SK-N-SH treated with all-trans-retinoic acid at 6 μM for 48 hours (cell line): ENCODE measurements around the gene CTR9.
A peak's percentile ranks its signal among the peaks of the same experiment; 100 is the strongest.

Experiments
- ATAC-seq: fragments of 200-7000 bp; cut with Tn5 transposase; 3 replicates; pipeline ENCODE4 v1.9.1; 2020; ENCODE audit warnings: mild to moderate bottlenecking, moderate library complexity
- ARNTL ChIP-seq: fragments of 450-650 bp; formaldehyde crosslinking; IDR thresholded peaks from 2 replicates; pipeline ENCODE4 v1.5.0; 2020; ENCODE audit warnings: low read depth, mild to moderate bottlenecking, moderate library complexity, borderline replicate concordance
- BACH2 ChIP-seq: fragments of 250-450 bp; sonication (Bioruptor Pico); IDR thresholded peaks from 2 replicates; pipeline ENCODE4 v1.9.0; 2021; ENCODE audit warnings: mild to moderate bottlenecking, borderline replicate concordance
- CSDC2 ChIP-seq: fragments of 250-450 bp; sonication (Bioruptor Pico); IDR thresholded peaks from 2 replicates; pipeline ENCODE4 v1.5.0; 2020; ENCODE audit warnings: mild to moderate bottlenecking, moderate library complexity
- CSRNP3 ChIP-seq: fragments of 250-450 bp; sonication (Bioruptor Pico); IDR thresholded peaks from 2 replicates; pipeline ENCODE4 v1.5.1; 2021; ENCODE audit warnings: mild to moderate bottlenecking, moderate library complexity
- ESRRG ChIP-seq: fragments of 250-450 bp; sonication (Bioruptor Pico); IDR thresholded peaks from 2 replicates; pipeline ENCODE4 v1.6.1; 2021; ENCODE audit warnings: mild to moderate bottlenecking
- GLIS3 ChIP-seq: fragments of 250-450 bp; sonication (Bioruptor Pico); IDR thresholded peaks from 2 replicates; pipeline ENCODE4 v1.5.0; 2020; ENCODE audit warnings: mild to moderate bottlenecking, moderate library complexity
- ISL1 ChIP-seq: fragments of 250-450 bp; sonication (Bioruptor Pico); IDR thresholded peaks from 2 replicates; pipeline ENCODE4 v2.1.2; 2022; ENCODE audit warnings: mild to moderate bottlenecking, moderate library complexity
- OSR1 ChIP-seq: fragments of 250-450 bp; sonication (Bioruptor Pico); IDR thresholded peaks from 2 replicates; pipeline ENCODE4 v1.8.0; 2022; ENCODE audit warnings: moderate library complexity, mild to moderate bottlenecking, inconsistent platforms
- PPARA ChIP-seq: fragments of 250-450 bp; sonication (Bioruptor Pico); IDR thresholded peaks from 2 replicates; pipeline ENCODE4 v1.5.0; 2020; ENCODE audit warnings: mild to moderate bottlenecking, borderline replicate concordance
- RARB ChIP-seq: fragments of 250-450 bp; sonication (Bioruptor Pico); IDR thresholded peaks from 2 replicates; pipeline ENCODE4 v1.8.0; 2021; ENCODE audit warnings: mild to moderate bottlenecking, moderate library complexity
- SNAI2 ChIP-seq: fragments of 250-450 bp; sonication (Bioruptor Pico); IDR thresholded peaks from 2 replicates; pipeline ENCODE4 v1.5.0; 2020; ENCODE audit warnings: mild to moderate bottlenecking, moderate library complexity
- TCF4 ChIP-seq: fragments of 250-450 bp; sonication (Bioruptor Pico); IDR thresholded peaks from 2 replicates; pipeline ENCODE4 v1.8.0; 2021; ENCODE audit warnings: mild to moderate bottlenecking, moderate library complexity, borderline replicate concordance
- TOX ChIP-seq: fragments of 250-450 bp; sonication (Bioruptor Pico); IDR thresholded peaks from 2 replicates; pipeline ENCODE4 v1.8.0; 2021; ENCODE audit warnings: mild to moderate bottlenecking, moderate library complexity, borderline replicate concordance
- ZC3H10 ChIP-seq: fragments of 250-450 bp; sonication (Bioruptor Pico); IDR thresholded peaks from 2 replicates; pipeline ENCODE4 v1.5.1; 2021; ENCODE audit warnings: mild to moderate bottlenecking, moderate library complexity
- ZFP3 ChIP-seq: fragments of 250-450 bp; sonication (Bioruptor Pico); IDR thresholded peaks from 2 replicates; pipeline ENCODE4 v1.5.0; 2020; ENCODE audit warnings: mild to moderate bottlenecking, moderate library complexity
- ZFP30 ChIP-seq: fragments of 450-650 bp; formaldehyde crosslinking; IDR thresholded peaks from 2 replicates; pipeline ENCODE4 v1.5.0; 2022; ENCODE audit warnings: mild to moderate bottlenecking, moderate library complexity
- ZNF565 ChIP-seq: fragments of 450-650 bp; formaldehyde crosslinking; conservative IDR thresholded peaks from 2 replicates; pipeline ENCODE4 v1.5.0; 2020; ENCODE audit warnings: low read depth, mild to moderate bottlenecking, moderate library complexity
- ZNF70 ChIP-seq: fragments of 450-650 bp; formaldehyde crosslinking; IDR thresholded peaks from 2 replicates; pipeline ENCODE4 v1.5.0; 2020; ENCODE audit warnings: mild to moderate bottlenecking, moderate library complexity
- ZNF8 ChIP-seq: fragments of 450-650 bp; formaldehyde crosslinking; IDR thresholded peaks from 2 replicates; pipeline ENCODE4 v1.5.0; 2020; ENCODE audit warnings: mild to moderate bottlenecking, moderate library complexity
- TF ChIP-seq, protein P1 (sequence below): fragments of 250-450 bp; sonication (Bioruptor Pico); IDR thresholded peaks from 2 replicates; pipeline ENCODE4 v1.8.0; 2021; ENCODE audit warnings: low read depth, mild to moderate bottlenecking, moderate library complexity, borderline replicate concordance

Gene CTR9

DNA sequence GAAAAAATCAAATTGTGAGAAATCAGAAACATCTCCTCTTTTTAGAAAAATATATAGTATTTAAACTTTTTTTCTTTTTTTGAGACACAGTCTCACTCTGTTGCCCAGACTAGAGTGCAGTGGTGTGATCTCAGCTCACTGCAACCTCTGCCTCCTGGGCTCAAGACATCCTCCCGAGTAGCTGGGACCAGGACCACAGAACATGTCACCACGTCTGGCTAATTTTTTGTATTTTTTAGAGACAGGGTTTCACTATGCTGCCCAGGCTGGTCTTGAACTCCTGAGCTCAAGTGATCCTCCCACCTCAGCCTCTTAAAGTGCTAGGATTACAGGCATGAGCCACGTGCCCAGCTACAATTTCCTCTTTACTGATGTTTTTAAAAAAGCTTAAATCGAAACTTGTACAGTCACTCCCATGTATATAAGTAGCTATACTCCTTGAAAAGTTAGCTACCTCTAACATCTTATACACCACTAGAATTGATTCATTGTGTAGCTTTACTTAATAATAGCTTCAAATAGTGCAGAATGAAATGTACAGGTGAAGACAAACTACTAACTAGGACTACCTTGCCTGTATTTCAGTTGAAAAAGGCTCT is 47.4 kb downstream of the CTR9 start:
- TF ChIP-seq BACH2 (CRISPR knock-in tag) = no peak
- TF ChIP-seq RARB (CRISPR knock-in tag) = no peak
- 0 out of 2 replicates have a peak, but pooled peaks have one; percentile 61 for TF ChIP-seq CSRNP3
- TF ChIP-seq TOX (CRISPR knock-in tag) = peak; percentile 29; the same call in 1 of the 2 replicates

DNA sequence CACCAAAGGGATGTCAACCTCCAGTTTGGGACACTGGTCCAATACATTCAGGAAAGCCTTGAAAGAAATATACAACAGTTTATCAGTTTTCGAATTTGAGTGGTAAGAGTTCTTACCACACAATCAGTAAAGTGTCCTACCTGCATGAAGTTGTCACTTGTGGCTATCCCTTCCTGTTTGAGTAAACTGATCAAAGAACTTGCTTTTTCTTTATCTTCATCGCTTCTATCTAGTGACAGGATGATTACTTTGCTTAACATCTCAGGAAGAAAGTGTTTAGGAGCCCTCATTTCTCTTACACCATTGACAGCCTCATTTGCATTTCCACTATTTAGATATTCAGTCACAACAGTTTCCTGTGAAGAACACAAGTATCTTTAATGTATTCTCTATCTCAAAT is 49.2 kb downstream of the CTR9 start:
- ATAC-seq = no peak
- TF ChIP-seq ZNF8 (no peak), ZNF565 (no peak), ARNTL (no peak), TOX (CRISPR knock-in tag) (no peak), SNAI2 (CRISPR knock-in tag) (no peak), ZFP30 (no peak), ZNF70 (CRISPR knock-in tag) (no peak)

More for the DNA sequence above, 47.4 kb downstream of the CTR9 start:
- no peak for ATAC-seq

GRCh38 chr11:10803676-10804075 is 52.6 kb downstream of the CTR9 start:
- no peak for ATAC-seq

DNA sequence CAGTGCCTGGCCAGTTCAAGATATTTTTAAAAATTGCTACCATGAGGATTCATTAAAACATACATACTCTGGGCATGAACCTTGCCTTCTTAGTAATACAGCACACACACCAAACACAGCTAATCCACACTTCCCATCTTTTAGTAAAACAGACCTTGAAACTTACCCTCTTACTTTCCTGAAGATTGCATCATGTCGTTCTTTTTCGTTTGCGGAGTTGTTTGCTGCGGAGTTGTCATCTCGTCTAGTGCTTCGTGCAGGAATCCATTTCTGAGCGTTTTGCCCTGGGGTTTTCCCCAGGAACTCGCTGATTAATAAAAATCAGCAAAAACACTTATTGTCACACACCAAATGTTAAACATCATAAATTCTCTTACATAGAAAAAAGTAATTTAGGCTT is 54.7 kb downstream of the CTR9 start:
- no peak for ATAC-seq
- TF ChIP-seq ESRRG = no peak
- TF ChIP-seq SNAI2 (CRISPR knock-in tag) = no peak

More at GRCh38 chr11:10803676-10804075, 52.6 kb downstream of the CTR9 start:
- TF ChIP-seq ZFP3 (CRISPR knock-in tag) (no peak), ZNF70 (CRISPR knock-in tag) (no peak), ISL1 (no peak), RARB (CRISPR knock-in tag) (no peak), ESRRG (no peak), TOX (CRISPR knock-in tag) (no peak), GLIS3 (no peak), CSDC2 (CRISPR knock-in tag) (no peak), BACH2 (CRISPR knock-in tag) (no peak), ZNF565 (no peak), ZFP30 (no peak), PPARA (CRISPR knock-in tag) (no peak)

GRCh38 chr11:10806206-10806605 is 55.2 kb downstream of the CTR9 start:
- no peak for TF ChIP-seq RARB (CRISPR knock-in tag)
- no peak for TF ChIP-seq ZNF70 (CRISPR knock-in tag)
- no peak for TF ChIP-seq ZC3H10 (CRISPR knock-in tag)
- no peak for TF ChIP-seq ISL1
- TF ChIP-seq GLIS3 = no peak
- no peak for TF ChIP-seq ZFP3 (CRISPR knock-in tag)
- no peak for TF ChIP-seq SNAI2 (CRISPR knock-in tag)
- TF ChIP-seq ZNF8 = no peak
- TF ChIP-seq ZFP30 = no peak
- TF ChIP-seq PPARA (CRISPR knock-in tag) = no peak
- no peak for TF ChIP-seq ESRRG
- no peak for TF ChIP-seq OSR1
- no peak for ATAC-seq

DNA sequence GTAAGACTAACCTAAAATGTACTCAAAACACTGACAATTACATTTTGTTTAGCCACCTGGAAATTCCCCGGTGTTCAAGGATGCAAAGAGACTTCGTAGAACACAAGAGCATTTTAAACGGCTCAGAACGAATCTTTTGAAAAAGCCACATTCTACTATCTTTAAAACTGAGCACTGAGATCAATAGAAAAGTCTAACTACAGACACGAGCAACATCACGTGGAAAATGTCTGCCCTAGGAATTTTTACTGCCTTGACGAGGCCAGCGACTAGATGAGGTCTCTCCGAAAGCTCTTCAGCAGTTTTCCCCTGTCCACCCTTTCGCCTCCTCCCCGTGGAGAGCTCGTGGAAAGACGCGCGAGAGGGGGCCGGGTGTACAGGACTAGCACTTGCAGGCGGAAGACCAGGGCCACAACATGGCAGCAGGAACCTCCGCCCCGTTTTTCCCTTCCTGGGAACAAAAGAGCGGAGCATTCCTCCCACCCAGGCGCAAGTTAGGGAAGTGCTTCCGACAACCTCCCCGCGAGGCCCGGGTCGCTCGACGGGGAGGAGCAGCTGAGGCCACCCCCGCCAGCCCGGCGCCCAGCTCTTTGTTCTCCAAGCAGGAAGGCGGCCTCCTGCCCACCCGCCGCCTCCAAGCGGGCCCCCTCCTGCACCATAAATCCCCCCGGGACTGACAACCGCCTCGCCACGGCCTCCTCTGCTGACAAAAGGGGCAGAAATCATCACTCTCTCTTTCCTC is 56.6 kb downstream of the CTR9 start:
- TF ChIP-seq TCF4 (CRISPR knock-in tag) (no peak), ZNF70 (CRISPR knock-in tag) (no peak), ZNF565 (no peak), SNAI2 (CRISPR knock-in tag) (no peak), BACH2 (CRISPR knock-in tag) (no peak)
- TF ChIP-seq, all 23 proteins: peak for 0
- ATAC-seq = peak; percentile 4

DNA sequence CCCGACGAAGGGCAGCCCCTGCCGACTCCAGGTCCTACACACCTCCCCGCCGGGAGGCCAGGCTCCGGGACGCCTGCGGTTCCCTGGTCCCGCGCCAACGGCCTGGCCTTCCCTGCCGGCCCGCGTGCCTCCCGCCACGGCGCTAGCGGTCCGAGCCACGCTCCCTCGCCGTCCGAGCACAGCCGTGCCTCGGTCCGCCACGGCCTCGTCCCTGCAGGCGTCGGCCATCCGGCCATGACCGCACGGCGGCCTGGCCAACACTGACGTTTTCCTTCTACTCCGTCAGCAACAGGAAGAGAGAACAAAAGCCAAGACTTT is 57.1 kb downstream of the CTR9 start:
- peak; percentile 8 for ATAC-seq
- TF ChIP-seq, protein P1, sequence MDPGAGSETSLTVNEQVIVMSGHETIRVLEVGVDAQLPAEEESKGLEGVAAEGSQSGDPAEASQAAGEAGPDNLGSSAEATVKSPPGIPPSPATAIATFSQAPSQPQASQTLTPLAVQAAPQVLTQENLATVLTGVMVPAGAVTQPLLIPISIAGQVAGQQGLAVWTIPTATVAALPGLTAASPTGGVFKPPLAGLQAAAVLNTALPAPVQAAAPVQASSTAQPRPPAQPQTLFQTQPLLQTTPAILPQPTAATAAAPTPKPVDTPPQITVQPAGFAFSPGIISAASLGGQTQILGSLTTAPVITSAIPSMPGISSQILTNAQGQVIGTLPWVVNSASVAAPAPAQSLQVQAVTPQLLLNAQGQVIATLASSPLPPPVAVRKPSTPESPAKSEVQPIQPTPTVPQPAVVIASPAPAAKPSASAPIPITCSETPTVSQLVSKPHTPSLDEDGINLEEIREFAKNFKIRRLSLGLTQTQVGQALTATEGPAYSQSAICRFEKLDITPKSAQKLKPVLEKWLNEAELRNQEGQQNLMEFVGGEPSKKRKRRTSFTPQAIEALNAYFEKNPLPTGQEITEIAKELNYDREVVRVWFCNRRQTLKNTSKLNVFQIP = no peak
- TF ChIP-seq ZNF70 (CRISPR knock-in tag) (no peak), CSDC2 (CRISPR knock-in tag) (no peak), ZFP30 (no peak)
